HL-60 (cell line): Measurements from ENCODE around the gene RAD50.

Experiments
- CTCF ChIP-seq: IDR thresholded peaks from one replicate; pipeline ENCODE4 v1.5.1; 2011; ENCODE audit warnings: low read length, control low read depth, inconsistent platforms; ENCODE audit not compliant: insufficient read depth
- SPI1 ChIP-seq: IDR thresholded peaks from 2 replicates; pipeline ENCODE4 v1.6.1; 2012; ENCODE audit warnings: low read depth, mild to moderate bottlenecking, borderline replicate concordance

GRCh38 chr5:132591145-132591544, 34.4 kb downstream of the RAD50 start:
- TF ChIP-seq CTCF = no peak
- TF ChIP-seq SPI1 = no peak
